GM18873 (cell line): Measurements from ENCODE around the gene ALS2.
"Not testable (repeated sequence)": the region's sequence is repeated elsewhere in the genome, so short reads cannot be mapped to it uniquely, and the experiment has no call there.

Source experiments
- ATAC-seq: cut with Tn5 transposase; IDR thresholded peaks from one replicate; pipeline ENCODE4 v1.9.1; 2021; ENCODE audit warnings: mild to moderate bottlenecking, moderate library complexity, moderate number of reproducible peaks; ENCODE audit not compliant: unreplicated experiment, low FRiP score

The ALS2 gene

GRCh38 chr2:201795607-201796477 is 15.1 kb upstream of the ALS2 start:
- ATAC-seq = no peak

- ATAC-seq = no peak
These were observed 13.6 kb upstream of the ALS2 start for GRCh38 chr2:201794294-201794693.

- ATAC-seq = no peak
These were observed 12.9 kb upstream of the ALS2 start for GRCh38 chr2:201793631-201794030.

- ATAC-seq = no peak
These were observed 10.3 kb upstream of the ALS2 start for GRCh38 chr2:201790989-201791388.

- no peak for ATAC-seq
These were observed 9.6 kb upstream of the ALS2 start for GRCh38 chr2:201790291-201790690.

GRCh38 chr2:201789395-201789794 is 8.7 kb upstream of the ALS2 start:
- no peak for ATAC-seq

- ATAC-seq = no peak
These were observed 7.6 kb upstream of the ALS2 start for GRCh38 chr2:201788371-201788770.

GRCh38 chr2:201786471-201786870 is 5.7 kb upstream of the ALS2 start:
- no peak for ATAC-seq

GRCh38 chr2:201785135-201785534 is 4.4 kb upstream of the ALS2 start:
- no peak for ATAC-seq

GRCh38 chr2:201784563-201784962 is 3.8 kb upstream of the ALS2 start:
- no peak for ATAC-seq

GRCh38 chr2:201781557-201782051 is 871 bp upstream of the ALS2 start:
- ATAC-seq = no peak

- ATAC-seq = no peak
These were observed 646 bp downstream of the ALS2 start for GRCh38 chr2:201779901-201780673.

- no peak for ATAC-seq
These were observed 2.9 kb downstream of the ALS2 start for GRCh38 chr2:201777869-201778268.

- no peak for ATAC-seq
These were observed 3.7 kb downstream of the ALS2 start for GRCh38 chr2:201777043-201777442.

- no peak for ATAC-seq
These were observed 5.4 kb downstream of the ALS2 start for GRCh38 chr2:201775326-201775725.

GRCh38 chr2:201774546-201774945 is 6.2 kb downstream of the ALS2 start:
- no peak for ATAC-seq

- no peak for ATAC-seq
These were observed 6.7 kb downstream of the ALS2 start for GRCh38 chr2:201773990-201774389.

GRCh38 chr2:201769666-201770373 is 10.9 kb downstream of the ALS2 start:
- ATAC-seq = no peak

GRCh38 chr2:201768918-201769317 is 11.8 kb downstream of the ALS2 start:
- ATAC-seq = no peak

- no peak for ATAC-seq
These were observed 14.9 kb downstream of the ALS2 start for GRCh38 chr2:201765799-201766198.

GRCh38 chr2:201764469-201764868 is 16.3 kb downstream of the ALS2 start:
- not testable (repeated sequence) for ATAC-seq
